IMR-90 (cell line): Measurements from ENCODE around the gene MSH3. TPM values are rescaled to one million over a fixed set of nuclear protein-coding genes. Genes with fewer than 3 reads are reported as not detected.

Experiments used
- ATAC-seq: fragments of 200-7000 bp; cut with Tn5 transposase; 2 replicates; pipeline ENCODE4 v1.9.1; 2020; ENCODE audit warnings: low read depth, mild to moderate bottlenecking, moderate library complexity
- BruUV-seq: library from RNA; stranded (reverse); fragments of 400-500 nt; replicated peaks from 2 replicates; lab custom pipeline; 2021; lab: Mats Ljungman, UMichigan
- CTCF ChIA-PET: fragments of 300-600 bp; formaldehyde crosslinking; extraction: SDS; loops from one replicate; lab custom pipeline; 2021; ENCODE audit warnings: antibody characterized with exemption; lab: Yijun Ruan, JAX
- POLR2A ChIA-PET: fragments of 300-600 bp; sonication (Branson Sonifier 250); formaldehyde crosslinking; loops from one replicate; lab custom pipeline; 2022; ENCODE audit warnings: antibody characterized with exemption; ENCODE audit not compliant: unreplicated experiment; lab: Charles Lee
- DNase-seq: peaks from one replicate; pipeline ENCODE4 v3.0.0; 2013
- H2AFZ ChIP-seq: replicated peaks from 2 replicates; pipeline ENCODE3; 2013; ENCODE audit warnings: low read length, mild to moderate bottlenecking; ENCODE audit not compliant: poor library complexity
- H2AK5ac ChIP-seq: 2 replicates; pipeline ENCODE4 v1.6.1; 2013; ENCODE audit warnings: low read depth, low read length, inconsistent platforms
- H2AK9ac ChIP-seq: replicated peaks from 2 replicates; pipeline ENCODE3; 2013; ENCODE audit warnings: mild to moderate bottlenecking, low read depth, low read length, moderate library complexity; ENCODE audit not compliant: poor library complexity
- H2BK120ac ChIP-seq: 2 replicates; pipeline ENCODE4 v1.6.1; 2013; ENCODE audit warnings: low read depth, low read length, inconsistent platforms
- H2BK15ac ChIP-seq: 3 replicates; pipeline ENCODE4 v1.6.1; 2013; ENCODE audit warnings: low read depth, low read length, inconsistent platforms
- H2BK20ac ChIP-seq: 2 replicates; pipeline ENCODE4 v1.6.1; 2013; ENCODE audit warnings: low read depth, mild to moderate bottlenecking, inconsistent platforms, low read length, moderate library complexity
- H2BK5ac ChIP-seq: 2 replicates; pipeline ENCODE4 v1.6.1; 2013; ENCODE audit warnings: mild to moderate bottlenecking, low read depth, low read length, inconsistent platforms; ENCODE audit not compliant: poor library complexity, severe bottlenecking
- H3K14ac ChIP-seq: replicated peaks from 2 replicates; pipeline ENCODE4 v1.6.1; 2013; ENCODE audit warnings: low read depth, low read length, inconsistent platforms
- H3K18ac ChIP-seq: 2 replicates; pipeline ENCODE4 v1.6.1; 2013; ENCODE audit warnings: low read depth, low read length, control low read depth
- H3K23ac ChIP-seq: 2 replicates; pipeline ENCODE4 v1.6.1; 2013; ENCODE audit warnings: low read depth, low read length, inconsistent platforms
- H3K27ac ChIP-seq: 2 replicates; pipeline ENCODE4 v1.5.1; 2013; ENCODE audit warnings: mild to moderate bottlenecking, control low read depth, low read length; ENCODE audit not compliant: insufficient read depth
- H3K27me3 ChIP-seq: 2 replicates; pipeline ENCODE4 v1.6.1; 2013; ENCODE audit warnings: low read length; ENCODE audit not compliant: control insufficient read depth, insufficient read depth
- H3K36me3 ChIP-seq: 2 replicates; pipeline ENCODE4 v1.6.1; 2013; ENCODE audit warnings: low read length, mixed read lengths; ENCODE audit not compliant: control insufficient read depth, insufficient read depth
- H3K4ac ChIP-seq: 2 replicates; pipeline ENCODE4 v1.6.1; 2013; ENCODE audit warnings: low read depth, low read length, inconsistent platforms
- H3K4me1 ChIP-seq: 2 replicates; pipeline ENCODE4 v1.6.1; 2013; ENCODE audit warnings: low read length, mixed read lengths; ENCODE audit not compliant: control insufficient read depth, insufficient read depth
- H3K4me2 ChIP-seq: 2 replicates; pipeline ENCODE4 v1.6.1; 2013; ENCODE audit warnings: low read depth, mild to moderate bottlenecking, control low read depth, low read length, moderate library complexity
- H3K4me3 ChIP-seq: 2 replicates; pipeline ENCODE4 v1.5.1; 2013; ENCODE audit warnings: low read depth, mild to moderate bottlenecking, control low read depth, low read length, moderate library complexity; ENCODE audit not compliant: insufficient read depth
- H3K56ac ChIP-seq: 2 replicates; pipeline ENCODE4 v1.6.1; 2013; ENCODE audit warnings: low read length, inconsistent platforms; ENCODE audit not compliant: insufficient read depth; ENCODE audit errors: extremely low read depth
- H3K79me1 ChIP-seq, 2 experiments: 2 replicates each; pipeline ENCODE4 v1.6.1; 2013; ENCODE audit warnings: low read length in 2 of 2, inconsistent platforms in 1 of 2, low read depth in 1 of 2
- H3K9ac ChIP-seq: 2 replicates; pipeline ENCODE4 v1.6.1; 2013; ENCODE audit warnings: low read depth, low read length, control low read depth
- H3K9me1 ChIP-seq: 2 replicates; pipeline ENCODE4 v1.6.1; 2013; ENCODE audit warnings: low read length, inconsistent platforms; ENCODE audit not compliant: insufficient read depth
- H3K9me3 ChIP-seq: 2 replicates; pipeline ENCODE4 v1.6.1; 2013; ENCODE audit warnings: low read length; ENCODE audit not compliant: control insufficient read depth, insufficient read depth
- H4K20me1 ChIP-seq: 2 replicates; pipeline ENCODE4 v1.6.1; 2013; ENCODE audit warnings: low read length, inconsistent platforms; ENCODE audit not compliant: insufficient read depth
- H4K5ac ChIP-seq: 2 replicates; pipeline ENCODE4 v1.6.1; 2013; ENCODE audit warnings: mild to moderate bottlenecking, low read depth, low read length, control low read depth
- H4K8ac ChIP-seq, 2 experiments: 2 replicates each; pipeline ENCODE4 v1.6.1; 2013; ENCODE audit warnings: low read depth in 2 of 2, low read length in 2 of 2, control low read depth in 1 of 2, inconsistent platforms in 1 of 2
- H4K91ac ChIP-seq: 2 replicates; pipeline ENCODE4 v1.6.1; 2013; ENCODE audit warnings: low read depth, low read length, inconsistent platforms; ENCODE audit not compliant: insufficient read depth
- BHLHE40 ChIP-seq: fragments of 150-350 bp; IDR thresholded peaks from 2 replicates; pipeline ENCODE4 v1.6.1; 2016; ENCODE audit warnings: mild to moderate bottlenecking, low read depth, low read length
- ELK1 ChIP-seq: fragments of 150-350 bp; IDR thresholded peaks from 2 replicates; pipeline ENCODE4 v1.6.1; 2016; ENCODE audit warnings: low read depth, mild to moderate bottlenecking, low read length, moderate library complexity, borderline replicate concordance
- FOS ChIP-seq: fragments of 150-350 bp; IDR thresholded peaks from 2 replicates; pipeline ENCODE4 v1.6.1; 2016; ENCODE audit warnings: low read depth, low read length
- MAFK ChIP-seq: IDR thresholded peaks from 2 replicates; pipeline ENCODE4 v1.6.1; 2012; ENCODE audit warnings: low read depth, low read length, improper control_type of control experiment
- MAZ ChIP-seq: IDR thresholded peaks from 2 replicates; pipeline ENCODE4 v1.6.1; 2012; ENCODE audit warnings: low read depth, mild to moderate bottlenecking, low read length, improper control_type of control experiment, moderate library complexity, borderline replicate concordance
- POLR2A ChIP-seq: IDR thresholded peaks from 2 replicates; pipeline ENCODE4 v1.6.1; 2012; ENCODE audit warnings: mild to moderate bottlenecking, low read depth, low read length
- RAD21 ChIP-seq: IDR thresholded peaks from 2 replicates; pipeline ENCODE4 v1.6.1; 2012; ENCODE audit warnings: low read length, improper control_type of control experiment
- RCOR1 ChIP-seq: IDR thresholded peaks from 2 replicates; pipeline ENCODE4 v1.6.1; 2012; ENCODE audit warnings: mild to moderate bottlenecking, low read length, improper control_type of control experiment; ENCODE audit not compliant: insufficient replicate concordance
- RFX5 ChIP-seq: IDR thresholded peaks from 2 replicates; pipeline ENCODE4 v1.8.0; 2012; ENCODE audit warnings: low read depth, mild to moderate bottlenecking, low read length, moderate library complexity
- SMC3 ChIP-seq: fragments of 150-350 bp; IDR thresholded peaks from 2 replicates; pipeline ENCODE4 v1.6.1; 2016; ENCODE audit warnings: low read depth, mild to moderate bottlenecking, antibody characterized with exemption, low read length, moderate library complexity
- WGBS, 2 experiments: methylation state at CpG; one replicate each; pipeline versions ENCODE4 v1.1.5 to v1.1.7; 2013; ENCODE audit warnings: missing lambda C conversion rate in 2 of 2; ENCODE audit not compliant: insufficient read length in 1 of 2; ENCODE audit errors: extremely low coverage in 2 of 2; 5-methylcytosine and 5-hydroxymethylcytosine counted together
- dilution Hi-C: fragments of 300-500 bp; cut with HindIII; formaldehyde crosslinking; loops from one replicate; pipeline ENCODE4 v1.14.3; 2018; ENCODE audit warnings: low sequenced_read_pairs; ENCODE audit not compliant: unreplicated experiment
- in situ Hi-C: fragments of 300-500 bp; cut with MboI; formaldehyde crosslinking; loops from 3 replicates; pipeline ENCODE4 v1.14.3; 2019; ENCODE audit warnings: low sequenced_read_pairs, inconsistent platforms, mixed read lengths
- intact Hi-C: fragments of 100-400 bp; cut with micrococcal nuclease; formaldehyde crosslinking; loops from 2 replicates; pipeline ENCODE4 v1.10.0; 2022
- polyA plus RNA-seq, 3 experiments: library from polyadenylated mRNA; depleted of rRNA; stranded (reverse); fragments of >200 nt; gene quantifications; 2 replicates each; pipeline ENCODE4 v1.2.3, GENCODE V29; 2012; ENCODE audit warnings: low replicate concordance in 1 of 3
- total RNA-seq: library from RNA; depleted of rRNA; stranded (reverse); fragments of >200 nt; gene quantifications from 2 replicates; pipeline ENCODE4 v1.2.3, GENCODE V29; 2012
- TF ChIP-seq, protein P1 (sequence below): conservative IDR thresholded peaks from 2 replicates; pipeline ENCODE4 v1.5.1; 2012; ENCODE audit warnings: mild to moderate bottlenecking, low read depth, low read length, improper control_type of control experiment

MSH3 gene
- total and polyA plus RNA-seq, 2 of the 4 experiments (the other 2 are of a cell fraction) = 4.6 to 13.3 TPM

GRCh38 chr5:80714570-80715298, 60.3 kb downstream of the MSH3 start:
- peaks cover under 1% of the 10 kb centered on the region for H3K9me3 ChIP-seq
- no peak overlapping the region for H2AK5ac ChIP-seq
- no peak overlapping the region for H4K8ac ChIP-seq
- H4K91ac ChIP-seq = no peak overlapping the region
- BruUV-seq = no TSS peak
- H3K36me3 ChIP-seq = peaks cover 3% of the 10 kb centered on the region
- no peak for DNase-seq
- dilution Hi-C loops (no loop called here), in situ Hi-C loops (no loop called here), intact Hi-C loops (loop anchor here (5.0 kb wide), 3 partner anchors 248 to 483 kb away; partner anchors contain the start of gene RASGRF2)
- H3K9ac ChIP-seq = no peak overlapping the region
- no peaks in the 10 kb centered on the region for H3K27me3 ChIP-seq
- no peak for TF ChIP-seq RCOR1
- TF ChIP-seq POLR2A = no peak
- no peak for TF ChIP-seq ELK1
- no peak for TF ChIP-seq RAD21
- no peak for TF ChIP-seq FOS
- TF ChIP-seq MAFK = no peak
- TF ChIP-seq MAZ = no peak
- no peak for TF ChIP-seq RFX5
- TF ChIP-seq, protein P1, sequence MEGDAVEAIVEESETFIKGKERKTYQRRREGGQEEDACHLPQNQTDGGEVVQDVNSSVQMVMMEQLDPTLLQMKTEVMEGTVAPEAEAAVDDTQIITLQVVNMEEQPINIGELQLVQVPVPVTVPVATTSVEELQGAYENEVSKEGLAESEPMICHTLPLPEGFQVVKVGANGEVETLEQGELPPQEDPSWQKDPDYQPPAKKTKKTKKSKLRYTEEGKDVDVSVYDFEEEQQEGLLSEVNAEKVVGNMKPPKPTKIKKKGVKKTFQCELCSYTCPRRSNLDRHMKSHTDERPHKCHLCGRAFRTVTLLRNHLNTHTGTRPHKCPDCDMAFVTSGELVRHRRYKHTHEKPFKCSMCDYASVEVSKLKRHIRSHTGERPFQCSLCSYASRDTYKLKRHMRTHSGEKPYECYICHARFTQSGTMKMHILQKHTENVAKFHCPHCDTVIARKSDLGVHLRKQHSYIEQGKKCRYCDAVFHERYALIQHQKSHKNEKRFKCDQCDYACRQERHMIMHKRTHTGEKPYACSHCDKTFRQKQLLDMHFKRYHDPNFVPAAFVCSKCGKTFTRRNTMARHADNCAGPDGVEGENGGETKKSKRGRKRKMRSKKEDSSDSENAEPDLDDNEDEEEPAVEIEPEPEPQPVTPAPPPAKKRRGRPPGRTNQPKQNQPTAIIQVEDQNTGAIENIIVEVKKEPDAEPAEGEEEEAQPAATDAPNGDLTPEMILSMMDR = no peak
- no peak for TF ChIP-seq BHLHE40
- no peak for TF ChIP-seq SMC3
- H2AK9ac ChIP-seq = no peak overlapping the region
- H2BK5ac ChIP-seq = no peak overlapping the region
- no peak overlapping the region for H3K27ac ChIP-seq
- H2BK15ac ChIP-seq = no peak overlapping the region
- no peak overlapping the region for H3K4ac ChIP-seq
- no peak overlapping the region for H3K56ac ChIP-seq
- H3K9me1 ChIP-seq = no peaks in the 10 kb centered on the region
- no peak overlapping the region for H3K4me2 ChIP-seq
- CTCF ChIA-PET = interaction anchor here (0.8 kb wide), 1 partner anchor 480 kb away, joined by 3 read pairs; no protein-coding TSS in a partner anchor
- H3K23ac ChIP-seq = no peak overlapping the region
- no peak overlapping the region for H2BK20ac ChIP-seq
- H4K5ac ChIP-seq = no peak overlapping the region
- H2AFZ ChIP-seq = no peak overlapping the region
- H3K79me1 ChIP-seq = peaks cover 0 to 6% of the 10 kb centered on the region in 2 experiments; a peak in 2 of 4 replicates
- H3K18ac ChIP-seq = no peak overlapping the region
- ATAC-seq = no peak
- POLR2A ChIA-PET = no interaction called here
- no peak overlapping the region for H3K14ac ChIP-seq
- no peak overlapping the region for H3K4me3 ChIP-seq
- no peaks in the 10 kb centered on the region for H3K4me1 ChIP-seq
- no peaks in the 10 kb centered on the region for H4K20me1 ChIP-seq
- WGBS, 2 experiments = no CpG with 5 or more reads among the region's 5 CpGs
- H2BK120ac ChIP-seq = no peak overlapping the region
